NCI-H2171 treated with DMSO at 0.1 percent for 48 hours (cell line): ENCODE measurements around the gene KLK8.
"Not testable (repeated sequence)": the region's sequence is repeated elsewhere in the genome, so short reads cannot be mapped to it uniquely, and the experiment has no call there.

Experiments used
- DNase-seq: peaks from one replicate; lab custom pipeline; 2025; lab: John Stamatoyannopoulos, UW

The KLK8 gene

GRCh38 chr19:50982186-50982585 is 19.2 kb downstream of the KLK8 start:
- no peak for DNase-seq

- DNase-seq, result no peak
These were observed 19.7 kb downstream of the KLK8 start for GRCh38 chr19:50981587-50982146.

- DNase-seq, result no peak
These were observed 21.2 kb downstream of the KLK8 start for GRCh38 chr19:50980208-50980607.

GRCh38 chr19:50979758-50980157 is 21.6 kb downstream of the KLK8 start:
- DNase-seq, result no peak

GRCh38 chr19:50978772-50979390 is 22.5 kb downstream of the KLK8 start:
- DNase-seq, result no peak

GRCh38 chr19:50977626-50978025 is 23.8 kb downstream of the KLK8 start:
- no peak for DNase-seq

- no peak for DNase-seq
These were observed 25.6 kb downstream of the KLK8 start for GRCh38 chr19:50975766-50976165.

GRCh38 chr19:50974702-50975556 is 26.5 kb downstream of the KLK8 start:
- DNase-seq, result no peak

GRCh38 chr19:50972795-50973376 is 28.5 kb downstream of the KLK8 start:
- no peak for DNase-seq

- not testable (repeated sequence) for DNase-seq
These were observed 31.6 kb downstream of the KLK8 start for GRCh38 chr19:50969810-50970209.

GRCh38 chr19:50969413-50969760 is 32.0 kb downstream of the KLK8 start, which contains the start of gene KLK6:
Gene KLK6, minus strand, starts transcription at chr19:50969591. Its CDS starts 1,487 bp downstream, at chr19:50968104.
- DNase-seq, result no peak

GRCh38 chr19:50968716-50969412 is 32.5 kb downstream of the KLK8 start:
- DNase-seq, result no peak

GRCh38 chr19:50967929-50968715 is 33.3 kb downstream of the KLK8 start:
- no peak for DNase-seq

GRCh38 chr19:50964266-50964665 is 37.1 kb downstream of the KLK8 start:
- DNase-seq, result no peak

GRCh38 chr19:50963381-50963780 is 38.0 kb downstream of the KLK8 start:
- DNase-seq, result no peak

GRCh38 chr19:50962245-50962644 is 39.2 kb downstream of the KLK8 start:
- DNase-seq, result no peak

GRCh38 chr19:50959731-50960500 is 41.5 kb downstream of the KLK8 start:
- DNase-seq, result no peak

- no peak for DNase-seq
These were observed 43.8 kb downstream of the KLK8 start for GRCh38 chr19:50957587-50957986.

GRCh38 chr19:50952910-50953309 is 48.5 kb downstream of the KLK8 start, which contains the start of gene KLK5:
Gene KLK5, minus strand, starts transcription at chr19:50953038. Its CDS starts 381 bp downstream, at chr19:50952657.
- no peak for DNase-seq

- DNase-seq, result no peak
These were observed 51.5 kb downstream of the KLK8 start for GRCh38 chr19:50949861-50950260.
